HepG2 (cell line): ENCODE measurements around the gene NOXO1. TPM values are rescaled to one million over a fixed set of nuclear protein-coding genes. Genes with fewer than 3 reads are reported as not detected.
A peak's percentile ranks its signal among the peaks of the same experiment; 100 is the strongest.

Source experiments
- ATF7-NPFF ChIP-seq: sonication (generic); formaldehyde crosslinking; IDR thresholded peaks from 2 replicates; pipeline ENCODE4 v1.8.1; 2023; ENCODE audit warnings: mild to moderate bottlenecking, low read depth, missing genetic modification reagents, moderate library complexity
- CAMTA2 ChIP-seq: sonication (generic); formaldehyde crosslinking; IDR thresholded peaks from 2 replicates; pipeline ENCODE4 v1.4.0; 2020; ENCODE audit warnings: mild to moderate bottlenecking, missing genetic modification reagents, borderline replicate concordance
- EED ChIP-seq: sonication (generic); formaldehyde crosslinking; IDR thresholded peaks from 2 replicates; pipeline ENCODE4 v1.5.0; 2020; ENCODE audit warnings: mild to moderate bottlenecking, missing genetic modification reagents
- KDM1A ChIP-seq: IDR thresholded peaks from 2 replicates; pipeline ENCODE4 v1.6.1; 2016; ENCODE audit warnings: missing compliant biosample characterization
- KDM2A ChIP-seq: sonication (generic); formaldehyde crosslinking; IDR thresholded peaks from 2 replicates; pipeline ENCODE4 v1.4.0; 2020; ENCODE audit warnings: low read depth, missing genetic modification reagents, borderline replicate concordance
- KDM5B ChIP-seq: sonication (generic); formaldehyde crosslinking; IDR thresholded peaks from 2 replicates; pipeline ENCODE4 v1.4.0; 2020; ENCODE audit warnings: missing genetic modification reagents, mild to moderate bottlenecking, borderline replicate concordance
- MIXL1 ChIP-seq: IDR thresholded peaks from 2 replicates; pipeline ENCODE4 v1.6.1; 2016
- NBN ChIP-seq: fragments of 450-650 bp; conservative IDR thresholded peaks from 2 replicates; pipeline ENCODE4 v1.6.1; 2017
- NRL ChIP-seq: sonication (generic); formaldehyde crosslinking; IDR thresholded peaks from 2 replicates; pipeline ENCODE4 v1.5.0; 2020; ENCODE audit warnings: missing genetic modification reagents, mild to moderate bottlenecking, moderate library complexity, borderline replicate concordance
- PPARG ChIP-seq: conservative IDR thresholded peaks from 2 replicates; pipeline ENCODE4 v1.6.1; 2016; ENCODE audit warnings: missing biosample characterization, missing genetic modification reagents
- RORA ChIP-seq: sonication (generic); formaldehyde crosslinking; IDR thresholded peaks from 2 replicates; pipeline ENCODE4 v1.5.0; 2020; ENCODE audit warnings: mild to moderate bottlenecking, missing genetic modification reagents, moderate library complexity
- ZNF274 ChIP-seq: sonication (generic); formaldehyde crosslinking; IDR thresholded peaks from 2 replicates; pipeline ENCODE4 v1.5.1; 2020; ENCODE audit warnings: mild to moderate bottlenecking, missing genetic modification reagents
- ZNF446 ChIP-seq: sonication (generic); formaldehyde crosslinking; IDR thresholded peaks from 2 replicates; pipeline ENCODE4 v1.5.0; 2020; ENCODE audit warnings: mild to moderate bottlenecking, missing genetic modification reagents
- ZNF749 ChIP-seq: sonication (generic); formaldehyde crosslinking; IDR thresholded peaks from 2 replicates; pipeline ENCODE4 v1.8.0; 2022; ENCODE audit warnings: mild to moderate bottlenecking, missing genetic modification reagents, moderate library complexity, borderline replicate concordance
- polyA plus RNA-seq, 8 experiments: library from polyadenylated mRNA; depleted of rRNA in 3 of 8; stranded (reverse) in 7 of 8; unstranded in 1 of 8; fragments of >200 nt; fragmentation: Illumina TruSeq in 4 of 8; extraction: Trizol in 4 of 8; gene quantifications; 2 replicates each; pipeline versions ENCODE4 v1.2.1 to v1.2.3, GENCODE V29; 2011 to 2016; ENCODE audit warnings: low read depth in 4 of 8, missing spikeins in 1 of 8, mixed read lengths in 1 of 8; ENCODE audit not compliant: insufficient read depth in 1 of 8
- total RNA-seq, 5 experiments: library from RNA; depleted of rRNA; stranded (reverse); fragments of >200 nt; fragmentation: Illumina TruSeq; extraction: Trizol; gene quantifications; 2 replicates each; pipeline ENCODE4 v1.2.3, GENCODE V29; 2016; ENCODE audit warnings: low read depth in 1 of 5
- TF ChIP-seq, protein P1 (sequence below): sonication (generic); formaldehyde crosslinking; IDR thresholded peaks from 2 replicates; pipeline ENCODE4 v1.4.0; 2020; ENCODE audit warnings: missing genetic modification reagents
- TF ChIP-seq, protein P2 (sequence below): sonication (generic); formaldehyde crosslinking; IDR thresholded peaks from 2 replicates; pipeline ENCODE4 v1.4.0; 2020; ENCODE audit warnings: missing genetic modification reagents, borderline replicate concordance
- TF ChIP-seq, protein P3 (sequence below): sonication (generic); formaldehyde crosslinking; IDR thresholded peaks from 2 replicates; pipeline ENCODE4 v1.9.0; 2021; ENCODE audit warnings: missing genetic modification reagents, mild to moderate bottlenecking, borderline replicate concordance
- TF ChIP-seq, protein P4 (sequence below): sonication (generic); formaldehyde crosslinking; IDR thresholded peaks from 2 replicates; pipeline ENCODE4 v1.4.0; 2020; ENCODE audit warnings: low read depth, missing genetic modification reagents

Gene NOXO1
- total and polyA plus RNA-seq, 2 of the 13 experiments (the other 11 are each of a cell fraction or from before 2014, with no cell fraction given): 0.69 to 1.4 TPM

DNA sequence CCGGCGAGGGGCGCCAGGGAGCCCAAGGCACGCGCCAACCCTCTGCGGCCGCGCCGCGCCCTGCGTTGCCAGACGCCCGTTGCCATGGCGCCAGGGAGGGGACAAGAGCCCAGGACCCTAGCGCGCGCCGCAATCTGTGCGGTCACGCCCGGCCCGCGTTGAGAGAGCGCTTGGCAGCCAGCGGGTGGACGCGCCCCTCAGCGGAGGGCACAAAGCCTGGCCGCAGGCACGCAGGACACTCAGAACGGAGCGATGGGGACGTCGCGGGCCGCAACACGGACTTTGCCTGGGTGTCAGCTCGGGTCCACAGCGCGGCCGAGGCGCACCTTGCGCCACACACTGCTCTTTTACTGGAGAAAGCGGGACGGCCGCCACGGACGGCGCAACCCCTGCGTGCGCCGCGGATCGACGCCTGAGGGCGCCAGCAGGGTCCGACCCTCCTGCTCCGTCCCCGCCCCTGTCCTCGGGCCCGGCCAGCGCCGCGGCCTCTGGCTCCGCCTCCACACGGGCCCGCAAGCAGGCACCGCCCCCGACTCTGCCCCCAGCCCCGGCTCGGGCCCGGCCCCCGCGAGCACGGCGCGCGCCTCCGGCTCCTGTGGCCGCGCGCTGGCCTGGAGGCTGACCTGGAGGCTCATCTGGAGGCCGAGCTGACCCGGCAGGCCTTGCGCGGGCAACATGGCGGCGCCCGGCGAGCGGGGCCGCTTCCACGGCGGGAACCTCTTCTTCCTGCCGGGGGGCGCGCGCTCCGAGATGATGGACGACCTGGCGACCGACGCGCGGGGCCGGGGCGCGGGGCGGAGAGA lies 2.5 kb upstream of the NOXO1 start, which contains the start of gene GFER (continued):
- TF ChIP-seq KDM2A (CRISPR knock-in tag): peak; percentile 94
- TF ChIP-seq, protein P1, sequence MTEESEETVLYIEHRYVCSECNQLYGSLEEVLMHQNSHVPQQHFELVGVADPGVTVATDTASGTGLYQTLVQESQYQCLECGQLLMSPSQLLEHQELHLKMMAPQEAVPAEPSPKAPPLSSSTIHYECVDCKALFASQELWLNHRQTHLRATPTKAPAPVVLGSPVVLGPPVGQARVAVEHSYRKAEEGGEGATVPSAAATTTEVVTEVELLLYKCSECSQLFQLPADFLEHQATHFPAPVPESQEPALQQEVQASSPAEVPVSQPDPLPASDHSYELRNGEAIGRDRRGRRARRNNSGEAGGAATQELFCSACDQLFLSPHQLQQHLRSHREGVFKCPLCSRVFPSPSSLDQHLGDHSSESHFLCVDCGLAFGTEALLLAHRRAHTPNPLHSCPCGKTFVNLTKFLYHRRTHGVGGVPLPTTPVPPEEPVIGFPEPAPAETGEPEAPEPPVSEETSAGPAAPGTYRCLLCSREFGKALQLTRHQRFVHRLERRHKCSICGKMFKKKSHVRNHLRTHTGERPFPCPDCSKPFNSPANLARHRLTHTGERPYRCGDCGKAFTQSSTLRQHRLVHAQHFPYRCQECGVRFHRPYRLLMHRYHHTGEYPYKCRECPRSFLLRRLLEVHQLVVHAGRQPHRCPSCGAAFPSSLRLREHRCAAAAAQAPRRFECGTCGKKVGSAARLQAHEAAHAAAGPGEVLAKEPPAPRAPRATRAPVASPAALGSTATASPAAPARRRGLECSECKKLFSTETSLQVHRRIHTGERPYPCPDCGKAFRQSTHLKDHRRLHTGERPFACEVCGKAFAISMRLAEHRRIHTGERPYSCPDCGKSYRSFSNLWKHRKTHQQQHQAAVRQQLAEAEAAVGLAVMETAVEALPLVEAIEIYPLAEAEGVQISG: peak; percentile 91
- no peak; the same call in 1 of the 2 replicates for TF ChIP-seq ZNF274 (CRISPR knock-in tag)
- TF ChIP-seq EED (CRISPR knock-in tag): 0 out of 2 replicates have a peak, but pooled peaks have one; percentile 67
- TF ChIP-seq, protein P2, sequence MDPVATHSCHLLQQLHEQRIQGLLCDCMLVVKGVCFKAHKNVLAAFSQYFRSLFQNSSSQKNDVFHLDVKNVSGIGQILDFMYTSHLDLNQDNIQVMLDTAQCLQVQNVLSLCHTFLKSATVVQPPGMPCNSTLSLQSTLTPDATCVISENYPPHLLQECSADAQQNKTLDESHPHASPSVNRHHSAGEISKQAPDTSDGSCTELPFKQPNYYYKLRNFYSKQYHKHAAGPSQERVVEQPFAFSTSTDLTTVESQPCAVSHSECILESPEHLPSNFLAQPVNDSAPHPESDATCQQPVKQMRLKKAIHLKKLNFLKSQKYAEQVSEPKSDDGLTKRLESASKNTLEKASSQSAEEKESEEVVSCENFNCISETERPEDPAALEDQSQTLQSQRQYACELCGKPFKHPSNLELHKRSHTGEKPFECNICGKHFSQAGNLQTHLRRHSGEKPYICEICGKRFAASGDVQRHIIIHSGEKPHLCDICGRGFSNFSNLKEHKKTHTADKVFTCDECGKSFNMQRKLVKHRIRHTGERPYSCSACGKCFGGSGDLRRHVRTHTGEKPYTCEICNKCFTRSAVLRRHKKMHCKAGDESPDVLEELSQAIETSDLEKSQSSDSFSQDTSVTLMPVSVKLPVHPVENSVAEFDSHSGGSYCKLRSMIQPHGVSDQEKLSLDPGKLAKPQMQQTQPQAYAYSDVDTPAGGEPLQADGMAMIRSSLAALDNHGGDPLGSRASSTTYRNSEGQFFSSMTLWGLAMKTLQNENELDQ: no peak
- peak; percentile 11; the same call in 1 of the 2 replicates for TF ChIP-seq ZNF446 (CRISPR knock-in tag)
- TF ChIP-seq, protein P3, sequence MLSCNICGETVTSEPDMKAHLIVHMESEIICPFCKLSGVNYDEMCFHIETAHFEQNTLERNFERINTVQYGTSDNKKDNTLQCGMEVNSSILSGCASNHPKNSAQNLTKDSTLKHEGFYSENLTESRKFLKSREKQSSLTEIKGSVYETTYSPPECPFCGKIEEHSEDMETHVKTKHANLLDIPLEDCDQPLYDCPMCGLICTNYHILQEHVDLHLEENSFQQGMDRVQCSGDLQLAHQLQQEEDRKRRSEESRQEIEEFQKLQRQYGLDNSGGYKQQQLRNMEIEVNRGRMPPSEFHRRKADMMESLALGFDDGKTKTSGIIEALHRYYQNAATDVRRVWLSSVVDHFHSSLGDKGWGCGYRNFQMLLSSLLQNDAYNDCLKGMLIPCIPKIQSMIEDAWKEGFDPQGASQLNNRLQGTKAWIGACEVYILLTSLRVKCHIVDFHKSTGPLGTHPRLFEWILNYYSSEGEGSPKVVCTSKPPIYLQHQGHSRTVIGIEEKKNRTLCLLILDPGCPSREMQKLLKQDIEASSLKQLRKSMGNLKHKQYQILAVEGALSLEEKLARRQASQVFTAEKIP (CRISPR knock-in tag): no peak
- TF ChIP-seq ZNF749 (CRISPR knock-in tag): no peak; the same call in 1 of the 2 replicates
- TF ChIP-seq KDM5B (CRISPR knock-in tag): no peak
- no peak for TF ChIP-seq RORA
- peak; percentile 33; the same call in 1 of the 2 replicates for TF ChIP-seq NRL (CRISPR knock-in tag)
- no peak for TF ChIP-seq CAMTA2
- TF ChIP-seq, protein P4, sequence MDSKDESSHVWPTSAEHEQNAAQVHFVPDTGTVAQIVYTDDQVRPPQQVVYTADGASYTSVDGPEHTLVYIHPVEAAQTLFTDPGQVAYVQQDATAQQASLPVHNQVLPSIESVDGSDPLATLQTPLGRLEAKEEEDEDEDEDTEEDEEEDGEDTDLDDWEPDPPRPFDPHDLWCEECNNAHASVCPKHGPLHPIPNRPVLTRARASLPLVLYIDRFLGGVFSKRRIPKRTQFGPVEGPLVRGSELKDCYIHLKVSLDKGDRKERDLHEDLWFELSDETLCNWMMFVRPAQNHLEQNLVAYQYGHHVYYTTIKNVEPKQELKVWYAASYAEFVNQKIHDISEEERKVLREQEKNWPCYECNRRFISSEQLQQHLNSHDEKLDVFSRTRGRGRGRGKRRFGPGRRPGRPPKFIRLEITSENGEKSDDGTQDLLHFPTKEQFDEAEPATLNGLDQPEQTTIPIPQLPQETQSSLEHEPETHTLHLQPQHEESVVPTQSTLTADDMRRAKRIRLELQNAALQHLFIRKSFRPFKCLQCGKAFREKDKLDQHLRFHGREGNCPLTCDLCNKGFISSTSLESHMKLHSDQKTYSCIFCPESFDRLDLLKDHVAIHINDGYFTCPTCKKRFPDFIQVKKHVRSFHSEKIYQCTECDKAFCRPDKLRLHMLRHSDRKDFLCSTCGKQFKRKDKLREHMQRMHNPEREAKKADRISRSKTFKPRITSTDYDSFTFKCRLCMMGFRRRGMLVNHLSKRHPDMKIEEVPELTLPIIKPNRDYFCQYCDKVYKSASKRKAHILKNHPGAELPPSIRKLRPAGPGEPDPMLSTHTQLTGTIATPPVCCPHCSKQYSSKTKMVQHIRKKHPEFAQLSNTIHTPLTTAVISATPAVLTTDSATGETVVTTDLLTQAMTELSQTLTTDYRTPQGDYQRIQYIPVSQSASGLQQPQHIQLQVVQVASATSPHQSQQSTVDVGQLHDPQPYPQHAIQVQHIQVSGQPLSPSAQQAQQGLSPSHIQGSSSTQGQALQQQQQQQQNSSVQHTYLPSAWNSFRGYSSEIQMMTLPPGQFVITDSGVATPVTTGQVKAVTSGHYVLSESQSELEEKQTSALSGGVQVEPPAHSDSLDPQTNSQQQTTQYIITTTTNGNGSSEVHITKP (CRISPR knock-in tag): 0 out of 2 replicates have a peak, but pooled peaks have one; percentile 13
- TF ChIP-seq PPARG: no peak
- peak; percentile 74 for TF ChIP-seq ATF7-NPFF (CRISPR knock-in tag)
- TF ChIP-seq MIXL1: no peak
- TF ChIP-seq KDM1A (CRISPR knock-in tag): no peak
- TF ChIP-seq NBN: no peak
